Astrocyte (in vitro differentiated cells and primary cell): ENCODE data around the gene TATDN3. TPM values are rescaled to one million over a fixed set of nuclear protein-coding genes. Genes with fewer than 3 reads are reported as not detected.
A peak's percentile ranks its signal among the peaks of the same experiment; 100 is the strongest.

Experiments
- DNase-seq: peaks from one replicate; pipeline ENCODE4 v3.0.0-alpha.2; 2010; ENCODE audit warnings: low read depth
- FAIRE-seq: peaks from 2 replicates; lab custom pipeline; 2011; peaks lifted over from hg19 to GRCh38; lab: Jason Lieb, UNC
- H2AFZ ChIP-seq: 2 replicates; pipeline ENCODE4 v1.6.0; 2012; ENCODE audit warnings: low read depth, low read length, inconsistent platforms
- H3K27ac ChIP-seq: 2 replicates; pipeline ENCODE4 v1.5.1; 2011; ENCODE audit warnings: low read depth, low read length, inconsistent platforms
- H3K27me3 ChIP-seq: 2 replicates; pipeline ENCODE4 v1.6.0; 2011; ENCODE audit warnings: low read length, inconsistent platforms; ENCODE audit not compliant: insufficient read depth
- H3K36me3 ChIP-seq: 2 replicates; pipeline ENCODE4 v1.5.1; 2011; ENCODE audit warnings: low read length, inconsistent platforms; ENCODE audit not compliant: insufficient read depth
- H3K4me1 ChIP-seq: 2 replicates; pipeline ENCODE4 v1.5.1; 2011; ENCODE audit warnings: low read length, inconsistent platforms; ENCODE audit not compliant: insufficient read depth
- H3K4me2 ChIP-seq: 2 replicates; pipeline ENCODE4 v1.6.0; 2012; ENCODE audit warnings: low read length, inconsistent platforms
- H3K4me3 ChIP-seq: 2 replicates; pipeline ENCODE4 v1.5.1; 2011; ENCODE audit warnings: low read depth, mild to moderate bottlenecking, low read length, inconsistent platforms; ENCODE audit not compliant: insufficient read depth
- H3K79me2 ChIP-seq: 2 replicates; pipeline ENCODE4 v1.6.0; 2012; ENCODE audit warnings: mild to moderate bottlenecking, low read length, inconsistent platforms; ENCODE audit not compliant: insufficient read depth
- H3K9ac ChIP-seq: 2 replicates; pipeline ENCODE4 v1.6.0; 2012; ENCODE audit warnings: mild to moderate bottlenecking, low read length, inconsistent platforms
- H3K9me3 ChIP-seq: 2 replicates; pipeline ENCODE4 v1.5.1; 2012; ENCODE audit warnings: low read depth, mild to moderate bottlenecking, low read length, inconsistent platforms; ENCODE audit not compliant: insufficient read depth
- H4K20me1 ChIP-seq: 2 replicates; pipeline ENCODE4 v1.6.0; 2012; ENCODE audit warnings: low read length, inconsistent platforms; ENCODE audit not compliant: insufficient read depth
- H3K27ac Mint-ChIP-seq: one replicate; pipeline ENCODE4 v1.8.0; 2021; ENCODE audit warnings: mild to moderate bottlenecking, mixed read lengths; ENCODE audit not compliant: unreplicated experiment
- H3K27me3 Mint-ChIP-seq: one replicate; pipeline ENCODE4 v1.8.0; 2021; ENCODE audit warnings: low read depth, mixed read lengths; ENCODE audit not compliant: unreplicated experiment
- H3K36me3 Mint-ChIP-seq: one replicate; pipeline ENCODE4 v1.8.0; 2021; ENCODE audit warnings: low read depth, mixed read lengths; ENCODE audit not compliant: unreplicated experiment
- H3K4me1 Mint-ChIP-seq: one replicate; pipeline ENCODE4 v1.8.0; 2021; ENCODE audit warnings: low read depth, mixed read lengths; ENCODE audit not compliant: unreplicated experiment
- H3K4me3 Mint-ChIP-seq: one replicate; pipeline ENCODE4 v1.8.0; 2021; ENCODE audit warnings: mild to moderate bottlenecking, moderate library complexity, mixed read lengths; ENCODE audit not compliant: unreplicated experiment
- H3K9me3 Mint-ChIP-seq: one replicate; pipeline ENCODE4 v1.8.0; 2021; ENCODE audit warnings: mild to moderate bottlenecking, mixed read lengths; ENCODE audit not compliant: unreplicated experiment
- CTCF ChIP-seq: IDR thresholded peaks from 2 replicates; pipeline ENCODE4 v1.5.1; 2011; ENCODE audit warnings: low read depth, mild to moderate bottlenecking, inconsistent platforms, low read length, moderate library complexity; ENCODE audit not compliant: insufficient read depth
- EZH2 ChIP-seq: IDR thresholded peaks from 2 replicates; pipeline ENCODE4 v1.6.1; 2012; ENCODE audit warnings: mild to moderate bottlenecking, low read length, inconsistent platforms; ENCODE audit not compliant: insufficient read depth
- total RNA-seq: library from RNA; stranded (reverse); gene quantifications from 2 replicates; pipeline ENCODE4 v1.2.1, GENCODE V29; 2021

TATDN3 gene
- total RNA-seq, 1 donor from 2014 or later, result 8.6 TPM

- no peak overlapping the region for H2AFZ ChIP-seq
- no peak overlapping the region for H3K27ac Mint-ChIP-seq
- H3K4me3 ChIP-seq, result no peak overlapping the region
- H3K9ac ChIP-seq, result no peak overlapping the region
- H3K27me3 ChIP-seq, result no peaks in the 10 kb centered on the region
- no peaks in the 10 kb centered on the region for H3K27me3 Mint-ChIP-seq
- peaks cover 13% of the 10 kb centered on the region for H3K36me3 Mint-ChIP-seq
- no peak for TF ChIP-seq CTCF
- no peak for TF ChIP-seq EZH2
- H4K20me1 ChIP-seq, result no peaks in the 10 kb centered on the region
- no peak overlapping the region for H3K4me2 ChIP-seq
- H3K36me3 ChIP-seq, result no peaks in the 10 kb centered on the region
- no peak for DNase-seq
- no peaks in the 10 kb centered on the region for H3K9me3 ChIP-seq
- H3K79me2 ChIP-seq, result no peaks in the 10 kb centered on the region
- H3K9me3 Mint-ChIP-seq, result peaks cover 7% of the 10 kb centered on the region
- no peak for FAIRE-seq
- H3K27ac ChIP-seq, result no peak overlapping the region
- H3K4me3 Mint-ChIP-seq, result no peak overlapping the region
- H3K4me1 Mint-ChIP-seq, result no peaks in the 10 kb centered on the region
- H3K4me1 ChIP-seq, result peaks cover 6% of the 10 kb centered on the region
Measured at GRCh38 chr1:212781225-212781624, 10.5 kb upstream of the TATDN3 start.

- H3K36me3 ChIP-seq, result no peaks in the 10 kb centered on the region
- DNase-seq (peak; percentile 45), FAIRE-seq (peak; percentile 37)
- TF ChIP-seq CTCF (peak; percentile 62), EZH2 (no peak)
- H3K79me2 ChIP-seq, result no peaks in the 10 kb centered on the region
- H3K27me3 ChIP-seq, result no peaks in the 10 kb centered on the region
- Mint-ChIP-seq H3K4me1 (no peaks in the 10 kb centered on the region), H3K9me3 (peaks cover 7% of the 10 kb centered on the region), H3K27ac (no peak overlapping the region), H3K4me3 (no peak overlapping the region), H3K27me3 (no peaks in the 10 kb centered on the region), H3K36me3 (peaks cover 10% of the 10 kb centered on the region)
- H3K27ac ChIP-seq, result no peak overlapping the region
- H3K4me3 ChIP-seq, result no peak overlapping the region
- no peak overlapping the region for H2AFZ ChIP-seq
- peak overlapping the region; percentile 60 for H3K4me2 ChIP-seq
- H3K9me3 ChIP-seq, result no peaks in the 10 kb centered on the region
- no peaks in the 10 kb centered on the region for H4K20me1 ChIP-seq
- H3K4me1 ChIP-seq, result peaks cover 6% of the 10 kb centered on the region
- H3K9ac ChIP-seq, result peak overlapping the region; percentile 24
Measured at GRCh38 chr1:212782422-212783154, 9.1 kb upstream of the TATDN3 start.

- peaks cover 11% of the 10 kb centered on the region for H3K79me2 ChIP-seq
- FAIRE-seq (no peak), DNase-seq (no peak)
- no peak for TF ChIP-seq EZH2
- TF ChIP-seq CTCF, result no peak
- H3K27ac Mint-ChIP-seq, result no peak overlapping the region
- H3K27me3 Mint-ChIP-seq, result no peaks in the 10 kb centered on the region
- no peak overlapping the region for H3K4me3 ChIP-seq
- no peaks in the 10 kb centered on the region for H3K36me3 ChIP-seq
- no peak overlapping the region for H3K4me2 ChIP-seq
- H2AFZ ChIP-seq, result no peak overlapping the region
- H3K4me3 Mint-ChIP-seq, result no peak overlapping the region
- no peaks in the 10 kb centered on the region for H3K9me3 ChIP-seq
- H3K27ac ChIP-seq, result no peak overlapping the region
- H3K27me3 ChIP-seq, result no peaks in the 10 kb centered on the region
- no peak overlapping the region for H3K9ac ChIP-seq
- no peaks in the 10 kb centered on the region for H3K9me3 Mint-ChIP-seq
- H3K4me1 ChIP-seq, result peaks cover 6% of the 10 kb centered on the region
- no peaks in the 10 kb centered on the region for H4K20me1 ChIP-seq
- H3K36me3 Mint-ChIP-seq, result peaks cover 2% of the 10 kb centered on the region
- peaks cover 2% of the 10 kb centered on the region for H3K4me1 Mint-ChIP-seq
Measured at GRCh38 chr1:212783976-212784375, 7.7 kb upstream of the TATDN3 start.
